ENCODE results near the gene PCSK6. TPM values are rescaled to one million over a fixed set of nuclear protein-coding genes. Genes with fewer than 3 reads are reported as not detected.
"Not testable (repeated sequence)": the region's sequence is repeated elsewhere in the genome, so short reads cannot be mapped to it uniquely, and the experiment has no call there.

PCSK6 gene
- total RNA-seq, 1 donor, result 6.6 TPM

DNA sequence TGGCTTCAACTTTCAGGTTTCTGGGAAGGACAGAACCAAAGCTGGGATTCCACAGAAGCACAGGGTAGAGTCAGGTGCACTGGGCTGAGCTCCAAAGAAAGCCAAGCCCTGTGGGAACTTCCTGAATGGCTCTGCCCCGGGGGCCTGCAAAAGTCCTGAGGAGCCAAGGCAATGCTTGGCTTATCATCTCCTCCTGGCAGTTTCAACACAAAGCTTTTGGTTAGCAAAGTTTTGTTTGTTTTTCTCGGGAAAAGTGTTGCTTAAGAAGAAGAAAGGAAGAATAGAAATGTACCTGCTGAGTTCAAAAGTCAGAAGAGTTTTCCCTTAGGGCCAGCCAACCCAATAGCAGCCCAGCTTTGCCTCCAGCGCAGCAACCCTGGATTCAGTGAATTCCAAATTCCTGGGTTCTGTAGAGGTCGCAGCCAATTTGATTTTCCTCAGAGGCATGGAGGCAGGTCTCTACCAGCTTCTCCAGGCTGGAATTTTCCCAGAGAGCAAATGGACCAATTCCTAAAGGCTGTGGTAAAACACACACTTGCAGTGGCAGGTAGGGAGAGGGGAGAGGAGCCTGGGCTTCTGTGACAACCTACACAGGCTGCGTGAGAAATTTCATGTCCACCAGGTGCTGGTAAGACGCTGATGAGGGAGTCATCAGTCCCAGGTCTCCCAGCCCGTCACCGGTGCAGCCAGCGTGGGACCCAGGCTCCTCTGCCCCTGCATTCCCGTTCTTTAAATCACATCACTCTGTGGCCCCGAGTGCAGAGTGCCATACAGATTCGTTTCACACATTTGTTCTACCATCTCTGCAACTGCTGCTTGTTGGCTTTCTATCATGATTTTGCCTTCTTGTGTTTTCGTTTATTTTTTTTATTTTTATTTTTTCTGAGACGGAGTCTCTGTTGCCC is 140.2 kb downstream of the PCSK6 start:
- no peaks in the 10 kb centered on the region for H3K9me3 ChIP-seq (ENCODE audit: low read depth, low read length)
- no peak overlapping the region for H3K4me3 ChIP-seq (ENCODE audit: low read length)
- H3K4me1 ChIP-seq (ENCODE audit: insufficient read depth, low read length), result no peaks in the 10 kb centered on the region
- peaks cover 10% of the 10 kb centered on the region for H3K27me3 ChIP-seq (ENCODE audit: insufficient read depth, low read length)

DNA sequence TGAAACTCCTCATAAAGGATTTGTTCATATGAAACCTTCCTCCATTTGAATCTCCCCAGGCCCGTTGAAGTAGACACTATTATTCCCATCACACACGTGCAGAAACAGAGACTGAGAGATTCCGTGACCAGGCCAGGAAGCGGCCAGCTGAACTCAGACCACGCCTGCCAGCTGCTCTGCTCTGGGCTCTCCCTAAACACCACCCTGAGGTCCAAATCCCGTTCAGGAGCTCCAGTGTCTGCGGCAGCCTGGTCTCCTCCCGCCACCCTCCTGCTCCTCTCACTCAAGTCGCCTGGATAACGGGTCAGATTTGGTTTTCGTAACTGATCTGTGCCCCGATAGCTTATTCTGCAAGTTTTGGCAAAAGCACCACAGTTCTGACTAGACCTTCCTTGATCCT is 140.9 kb downstream of the PCSK6 start:
- peaks cover 11% of the 10 kb centered on the region for H3K27me3 ChIP-seq (ENCODE audit: insufficient read depth, low read length)
- H3K4me1 ChIP-seq (ENCODE audit: insufficient read depth, low read length), result no peaks in the 10 kb centered on the region
- H3K9me3 ChIP-seq (ENCODE audit: low read depth, low read length), result no peaks in the 10 kb centered on the region
- no peak overlapping the region for H3K4me3 ChIP-seq (ENCODE audit: low read length)

DNA sequence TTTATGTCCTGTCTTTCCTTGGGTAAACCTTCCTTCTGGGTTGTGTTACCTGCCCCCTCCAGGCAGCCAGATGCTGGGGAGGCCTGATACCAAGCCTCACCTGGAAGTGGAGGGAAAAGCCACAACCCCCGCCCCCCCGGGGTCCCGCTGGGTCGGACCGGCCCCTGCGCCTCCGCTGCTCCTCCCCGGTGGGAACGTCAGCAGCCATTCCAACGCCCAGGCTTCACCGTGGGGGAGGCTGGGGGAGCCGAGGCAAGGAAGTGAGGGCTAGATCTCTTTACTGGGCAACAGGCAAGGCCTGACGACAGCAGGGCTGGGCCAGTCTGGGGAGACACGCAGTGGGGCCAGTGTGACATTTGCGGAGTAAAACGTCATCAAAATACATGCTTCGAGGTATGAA is 141.5 kb downstream of the PCSK6 start:
- Histone ChIP-seq H3K9me3 (ENCODE audit: low read depth, low read length) (no peaks in the 10 kb centered on the region), H3K4me1 (ENCODE audit: insufficient read depth, low read length) (no peaks in the 10 kb centered on the region), H3K27me3 (ENCODE audit: insufficient read depth, low read length) (peaks cover 12% of the 10 kb centered on the region), H3K4me3 (ENCODE audit: low read length) (no peak overlapping the region)

DNA sequence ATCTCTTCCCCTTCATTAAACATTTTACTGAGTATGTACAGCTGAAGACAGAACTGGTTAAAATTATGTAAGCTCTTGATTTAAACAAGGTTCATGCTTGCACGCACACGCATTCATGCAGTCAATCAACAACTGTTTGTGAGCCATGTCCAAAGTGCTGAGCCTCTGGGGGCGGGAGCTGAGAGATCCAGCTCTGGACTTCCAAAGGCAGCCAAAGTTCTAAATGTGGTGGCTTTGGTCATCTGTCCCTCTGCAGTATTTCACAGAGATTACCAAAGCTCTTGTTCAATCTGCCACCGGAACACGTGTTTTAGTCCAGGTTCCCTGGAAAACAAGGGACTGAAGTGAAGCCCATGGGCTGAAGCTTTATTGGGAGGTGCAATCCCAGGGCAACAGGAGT is 142.1 kb downstream of the PCSK6 start:
- Histone ChIP-seq H3K4me3 (ENCODE audit: low read length) (no peak overlapping the region), H3K4me1 (ENCODE audit: insufficient read depth, low read length) (no peaks in the 10 kb centered on the region), H3K9me3 (ENCODE audit: low read depth, low read length) (no peaks in the 10 kb centered on the region), H3K27me3 (ENCODE audit: insufficient read depth, low read length) (peaks cover 14% of the 10 kb centered on the region)

DNA sequence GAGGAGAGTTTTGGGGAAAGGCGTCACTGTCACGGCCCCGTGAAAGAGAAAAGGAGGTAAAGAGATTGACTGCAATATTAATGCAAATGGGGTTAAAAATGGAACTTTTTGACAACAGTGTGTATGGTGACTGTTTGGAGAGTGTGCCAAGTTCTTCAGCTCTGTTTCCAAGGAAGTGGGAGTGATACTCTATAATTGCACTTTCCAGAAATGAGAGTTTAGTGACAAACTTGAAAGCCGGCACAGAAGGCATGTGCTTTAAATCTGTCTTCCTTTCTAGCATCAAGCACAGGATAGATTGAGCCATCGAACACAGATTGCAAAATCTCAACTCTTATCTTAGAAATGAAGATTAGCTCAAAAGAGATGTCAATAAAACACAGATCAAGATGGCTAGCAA is 142.6 kb downstream of the PCSK6 start:
- peaks cover 14% of the 10 kb centered on the region for H3K27me3 ChIP-seq (ENCODE audit: insufficient read depth, low read length)
- H3K4me3 ChIP-seq (ENCODE audit: low read length), result no peak overlapping the region
- H3K9me3 ChIP-seq (ENCODE audit: low read depth, low read length), result no peaks in the 10 kb centered on the region
- no peaks in the 10 kb centered on the region for H3K4me1 ChIP-seq (ENCODE audit: insufficient read depth, low read length)

DNA sequence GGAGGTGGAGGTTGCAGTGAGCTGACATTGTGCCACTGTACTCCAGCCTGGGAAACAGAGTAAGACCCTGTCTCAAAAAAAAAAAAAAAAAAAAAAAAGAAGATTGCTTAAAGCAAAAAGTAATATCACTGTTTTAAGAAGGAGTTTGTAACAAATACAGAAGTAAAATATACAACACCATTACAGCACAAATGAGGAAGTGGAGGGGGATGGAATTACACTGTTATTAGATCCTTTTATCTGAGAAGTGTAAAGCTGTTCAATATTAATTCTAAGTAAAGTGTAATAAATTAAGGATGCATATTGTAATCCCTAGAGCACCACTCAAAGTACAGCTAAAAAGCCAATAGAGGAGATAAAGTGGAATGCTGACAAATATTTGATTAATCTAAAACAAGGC is 147.5 kb downstream of the PCSK6 start:
- H3K4me3 ChIP-seq (ENCODE audit: low read length), result no peak overlapping the region
- no peaks in the 10 kb centered on the region for H3K9me3 ChIP-seq (ENCODE audit: low read depth, low read length)
- H3K4me1 ChIP-seq (ENCODE audit: insufficient read depth, low read length), result no peaks in the 10 kb centered on the region
- peaks cover 26% of the 10 kb centered on the region for H3K27me3 ChIP-seq (ENCODE audit: insufficient read depth, low read length)

DNA sequence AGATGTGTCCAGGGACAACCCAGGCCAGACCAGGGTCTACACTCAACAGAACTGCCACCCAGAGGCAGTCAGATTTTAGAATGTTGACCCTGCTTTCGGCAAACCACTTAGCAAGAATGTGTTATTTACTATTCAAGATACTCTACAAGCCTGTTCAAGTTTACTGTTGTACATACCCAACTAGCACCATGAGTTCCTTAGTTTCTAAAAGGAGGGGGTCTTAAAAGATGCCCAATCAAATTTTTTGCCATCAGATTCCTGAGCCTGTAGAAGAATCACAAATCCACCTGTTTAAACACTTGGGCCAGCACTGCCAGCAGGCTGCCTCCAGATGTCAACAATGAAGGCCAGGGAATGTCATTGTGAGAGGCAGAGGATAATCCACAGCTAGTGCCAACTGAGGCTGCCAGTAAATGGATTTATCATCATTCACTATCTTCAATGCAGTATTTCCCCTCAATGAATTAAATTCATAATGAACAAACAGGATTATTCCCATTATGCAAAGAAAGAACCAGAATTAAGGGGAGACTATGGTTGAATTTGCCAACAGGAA is 150.9 kb downstream of the PCSK6 start:
- Histone ChIP-seq H3K4me3 (ENCODE audit: low read length) (no peak overlapping the region), H3K4me1 (ENCODE audit: insufficient read depth, low read length) (peaks cover 6% of the 10 kb centered on the region), H3K27me3 (ENCODE audit: insufficient read depth, low read length) (peaks cover 19% of the 10 kb centered on the region), H3K9me3 (ENCODE audit: low read depth, low read length) (peaks cover 8% of the 10 kb centered on the region)

DNA sequence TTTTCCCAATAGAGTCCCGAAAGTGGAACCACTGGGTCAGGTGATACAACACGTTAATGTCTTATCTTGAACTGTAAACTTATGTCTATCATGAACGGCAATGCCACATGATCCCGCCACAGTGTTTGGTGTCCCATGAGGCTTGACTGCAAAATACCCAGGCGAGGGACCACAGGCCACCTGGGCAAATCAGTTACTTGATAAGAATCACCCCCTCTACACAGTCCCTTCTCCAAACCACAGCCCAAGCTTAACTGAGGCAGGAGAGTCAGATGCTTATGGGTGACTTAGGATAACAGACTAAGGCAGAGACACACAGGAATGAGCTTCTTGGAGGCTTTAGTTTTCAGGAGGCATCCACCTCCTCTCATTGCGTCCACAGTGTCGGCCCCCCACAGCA is 151.5 kb downstream of the PCSK6 start:
- H3K9me3 ChIP-seq (ENCODE audit: low read depth, low read length), result peaks cover 8% of the 10 kb centered on the region
- peaks cover 18% of the 10 kb centered on the region for H3K27me3 ChIP-seq (ENCODE audit: insufficient read depth, low read length)
- peaks cover 6% of the 10 kb centered on the region for H3K4me1 ChIP-seq (ENCODE audit: insufficient read depth, low read length)
- H3K4me3 ChIP-seq (ENCODE audit: low read length), result no peak overlapping the region

DNA sequence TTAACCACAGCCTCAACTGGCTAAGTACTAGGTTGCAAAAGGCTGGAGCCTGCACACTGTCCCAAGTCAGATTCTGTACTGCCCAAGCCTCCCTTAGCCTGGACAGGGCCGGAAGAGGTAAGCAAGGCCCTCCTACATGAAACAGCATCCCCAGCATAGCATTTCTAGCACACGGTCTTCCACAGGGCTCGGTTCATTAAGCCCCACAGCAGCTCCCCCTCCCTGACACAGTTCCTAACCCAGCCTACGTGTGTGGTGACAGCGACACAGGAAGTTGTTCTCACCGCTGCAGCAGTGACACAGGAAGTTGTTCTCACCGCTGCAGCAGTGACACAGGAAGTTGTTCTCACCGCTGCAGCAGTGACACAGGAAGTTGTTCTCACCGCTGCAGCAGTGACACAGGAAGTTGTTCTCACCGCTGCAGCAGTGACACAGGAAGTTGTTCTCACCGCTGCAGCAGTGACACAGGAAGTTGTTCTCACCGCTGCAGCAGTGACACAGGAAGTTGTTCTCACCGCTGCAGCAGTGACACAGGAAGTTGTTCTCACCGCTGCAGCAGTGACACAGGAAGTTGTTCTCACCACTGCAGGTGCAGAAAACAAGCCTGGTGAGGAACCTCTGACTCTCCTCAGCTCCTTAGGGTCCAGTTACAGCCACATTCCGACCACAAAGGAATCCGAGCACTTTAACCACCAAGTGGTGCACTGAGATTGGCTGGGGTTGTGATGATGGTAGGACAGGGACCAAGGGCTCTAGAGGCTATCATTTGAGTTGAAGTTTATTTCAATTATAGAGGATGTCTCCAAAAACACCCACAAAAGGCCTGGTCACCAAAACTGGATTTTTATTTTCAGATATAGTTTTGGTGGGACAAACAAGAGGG is 155.4 kb downstream of the PCSK6 start:
- H3K4me3 ChIP-seq (ENCODE audit: low read length); H3K27me3 ChIP-seq (ENCODE audit: insufficient read depth, low read length); H3K4me1 ChIP-seq (ENCODE audit: insufficient read depth, low read length); H3K9me3 ChIP-seq (ENCODE audit: low read depth, low read length): not testable (repeated sequence)

DNA sequence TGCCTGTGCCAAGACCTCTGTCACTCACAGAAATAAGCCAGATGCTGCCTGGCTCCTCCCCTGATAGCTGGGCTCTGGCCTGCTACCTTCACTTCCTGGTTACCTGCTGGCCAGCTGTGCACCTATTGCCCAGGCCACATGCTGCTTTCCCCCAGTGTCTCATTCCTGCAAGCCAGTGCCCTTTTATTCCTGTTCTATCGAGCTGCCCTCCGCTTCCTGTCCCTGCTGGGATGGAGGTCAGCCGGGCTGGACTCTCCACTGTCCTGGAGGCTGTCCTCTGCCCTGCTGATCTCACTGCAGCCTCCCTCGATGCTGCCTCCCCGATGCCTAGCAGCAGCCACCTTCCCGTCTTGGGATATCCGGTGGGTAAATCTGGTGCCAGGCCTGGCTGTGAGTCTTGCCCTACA is 157.4 kb downstream of the PCSK6 start:
- peaks cover 6% of the 10 kb centered on the region for H3K4me1 ChIP-seq (ENCODE audit: insufficient read depth, low read length)
- H3K9me3 ChIP-seq (ENCODE audit: low read depth, low read length), result peaks cover 8% of the 10 kb centered on the region
- H3K4me3 ChIP-seq (ENCODE audit: low read length), result no peak overlapping the region
- H3K27me3 ChIP-seq (ENCODE audit: insufficient read depth, low read length), result no peaks in the 10 kb centered on the region

DNA sequence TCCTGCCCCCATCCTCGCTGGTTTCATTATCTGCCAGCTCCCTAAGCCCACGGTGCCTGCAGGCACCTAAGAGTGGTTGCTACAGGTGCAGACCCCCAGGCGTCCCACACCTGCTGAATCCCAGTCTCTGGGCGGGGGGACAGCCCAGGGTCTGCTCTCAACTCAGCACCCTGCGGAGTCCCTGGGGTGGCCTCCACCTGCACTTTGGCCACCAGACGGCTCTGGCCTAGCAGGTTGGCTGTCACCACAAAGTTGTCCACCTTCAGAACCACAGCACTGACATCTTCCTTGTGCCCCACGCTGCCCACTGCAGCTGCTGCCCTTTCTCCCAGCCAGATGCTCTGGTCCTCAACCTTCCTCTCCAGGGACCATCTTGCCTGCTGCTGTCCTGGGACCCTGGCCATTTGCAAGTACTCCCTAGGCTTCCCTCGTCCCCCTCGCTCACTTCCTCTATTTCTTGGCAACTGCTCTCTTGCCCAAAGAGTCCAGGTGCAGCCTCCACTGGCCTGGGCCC is 159.6 kb downstream of the PCSK6 start:
- Histone ChIP-seq H3K9me3 (ENCODE audit: low read depth, low read length) (peaks cover 8% of the 10 kb centered on the region), H3K4me3 (ENCODE audit: low read length) (no peak overlapping the region), H3K27me3 (ENCODE audit: insufficient read depth, low read length) (no peaks in the 10 kb centered on the region), H3K4me1 (ENCODE audit: insufficient read depth, low read length) (peaks cover 5% of the 10 kb centered on the region)

DNA sequence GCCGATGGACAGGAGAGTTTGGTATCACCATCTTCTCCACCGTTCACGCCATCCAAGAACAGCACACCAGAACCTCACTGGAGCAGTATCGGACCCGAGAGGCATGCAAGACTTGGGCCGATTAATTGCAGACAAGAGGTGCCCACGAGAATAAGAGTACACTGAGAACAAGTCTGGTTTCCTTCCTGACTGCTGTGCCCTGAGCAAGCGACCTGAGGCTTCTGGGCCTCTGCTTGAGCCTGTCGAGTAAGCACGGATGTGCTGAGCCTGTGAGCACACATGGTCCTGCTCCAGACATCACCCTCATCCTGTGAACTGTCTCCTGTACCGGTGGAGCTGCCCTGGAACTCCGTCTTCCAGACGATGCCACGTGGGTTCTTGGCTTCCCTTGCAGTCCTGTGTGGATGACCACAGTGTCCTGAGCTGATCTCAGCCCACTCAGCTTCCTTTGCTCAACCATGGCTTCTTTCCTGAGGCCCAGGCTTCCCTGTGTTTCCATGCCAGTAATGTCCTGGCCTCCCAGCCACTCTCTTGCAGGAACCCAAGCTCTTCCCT is 160.1 kb downstream of the PCSK6 start:
- H3K27me3 ChIP-seq (ENCODE audit: insufficient read depth, low read length), result no peaks in the 10 kb centered on the region
- no peaks in the 10 kb centered on the region for H3K4me1 ChIP-seq (ENCODE audit: insufficient read depth, low read length)
- H3K4me3 ChIP-seq (ENCODE audit: low read length), result no peak overlapping the region
- H3K9me3 ChIP-seq (ENCODE audit: low read depth, low read length), result peaks cover 5% of the 10 kb centered on the region

DNA sequence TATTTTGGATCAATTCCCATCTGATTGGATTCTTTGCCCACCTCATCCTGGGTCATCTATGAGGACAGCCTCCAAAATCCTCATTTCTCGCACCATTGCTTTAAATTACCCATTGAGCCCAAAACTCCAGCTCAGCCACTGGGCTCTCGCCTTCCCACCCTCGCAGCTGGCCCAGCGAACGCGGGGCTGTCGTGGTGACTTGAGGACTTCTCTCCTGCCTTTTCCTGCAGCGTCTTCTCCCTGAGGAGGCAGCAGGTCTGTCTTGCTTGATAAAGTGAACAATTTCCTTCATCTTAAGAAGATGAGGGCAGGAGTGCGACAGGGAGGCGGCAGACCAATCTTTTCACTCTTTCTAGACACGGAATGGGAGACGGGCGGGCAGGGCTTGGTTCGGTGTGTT is 161.5 kb downstream of the PCSK6 start:
- no peaks in the 10 kb centered on the region for H3K4me1 ChIP-seq (ENCODE audit: insufficient read depth, low read length)
- no peaks in the 10 kb centered on the region for H3K9me3 ChIP-seq (ENCODE audit: low read depth, low read length)
- no peak overlapping the region for H3K4me3 ChIP-seq (ENCODE audit: low read length)
- no peaks in the 10 kb centered on the region for H3K27me3 ChIP-seq (ENCODE audit: insufficient read depth, low read length)

DNA sequence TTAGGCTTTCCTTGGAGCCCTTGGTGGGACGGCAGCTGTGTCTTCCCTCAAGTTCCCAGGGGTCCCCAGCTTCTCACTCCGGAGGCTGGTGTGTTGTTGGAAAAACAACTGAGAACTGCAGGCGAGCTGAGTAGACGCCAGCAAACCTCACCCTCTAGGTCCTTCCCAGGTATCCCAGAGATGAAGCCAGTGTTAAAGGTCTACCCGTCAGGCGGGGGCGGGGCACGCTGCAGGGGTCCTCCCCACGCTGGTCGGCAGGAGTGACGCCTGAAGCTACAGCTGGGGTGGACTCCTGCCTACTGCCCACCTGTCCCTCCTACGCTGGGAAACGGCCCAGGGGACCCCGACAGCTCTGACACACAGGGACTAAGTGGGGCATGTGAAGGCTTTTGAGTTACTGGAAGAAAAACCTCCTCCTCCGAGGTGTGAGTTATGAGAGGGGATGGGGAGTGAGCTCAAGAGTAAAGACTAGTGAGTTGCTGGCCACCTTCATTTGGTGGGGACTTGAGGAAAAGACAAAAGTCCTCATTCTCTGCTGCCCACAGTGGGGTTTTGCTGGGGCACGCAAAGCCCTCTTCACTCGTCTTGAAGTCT is 162.3 kb downstream of the PCSK6 start:
- Histone ChIP-seq H3K4me3 (ENCODE audit: low read length) (no peak overlapping the region), H3K27me3 (ENCODE audit: insufficient read depth, low read length) (no peaks in the 10 kb centered on the region)

More for the DNA sequence above, 162.3 kb downstream of the PCSK6 start:
- Histone ChIP-seq H3K4me1 (ENCODE audit: insufficient read depth, low read length) (no peaks in the 10 kb centered on the region), H3K9me3 (ENCODE audit: low read depth, low read length) (no peaks in the 10 kb centered on the region)

Measured in mononuclear cell (primary cell).